ENCODE results near the gene ARSB. TPM values are rescaled to one million over a fixed set of nuclear protein-coding genes. Genes with fewer than 3 reads are reported as not detected.
"Not testable (repeated sequence)": the region's sequence is repeated elsewhere in the genome, so short reads cannot be mapped to it uniquely, and the experiment has no call there.

ARSB gene
- total RNA-seq, 2 experiments from 2014 or later: 7.0 to 7.1 TPM

- Mint-ChIP-seq H3K36me3 (ENCODE audit: low read depth) (peaks cover 2% of the 10 kb centered on the region), H3K4me3 (no peak overlapping the region), H3K27ac (no peak overlapping the region), H3K27me3 (ENCODE audit: low read depth) (no peaks in the 10 kb centered on the region), H3K9me3 (no peaks in the 10 kb centered on the region), H3K4me1 (ENCODE audit: low read depth) (no peaks in the 10 kb centered on the region)
- intact Hi-C loops (cut with micrococcal nuclease): no loop called here
- DNase-seq: no peak
- CTCF ChIA-PET: no interaction called here
Observed at GRCh38 chr5:78926252-78926651, 58.9 kb downstream of the ARSB start.

DNA sequence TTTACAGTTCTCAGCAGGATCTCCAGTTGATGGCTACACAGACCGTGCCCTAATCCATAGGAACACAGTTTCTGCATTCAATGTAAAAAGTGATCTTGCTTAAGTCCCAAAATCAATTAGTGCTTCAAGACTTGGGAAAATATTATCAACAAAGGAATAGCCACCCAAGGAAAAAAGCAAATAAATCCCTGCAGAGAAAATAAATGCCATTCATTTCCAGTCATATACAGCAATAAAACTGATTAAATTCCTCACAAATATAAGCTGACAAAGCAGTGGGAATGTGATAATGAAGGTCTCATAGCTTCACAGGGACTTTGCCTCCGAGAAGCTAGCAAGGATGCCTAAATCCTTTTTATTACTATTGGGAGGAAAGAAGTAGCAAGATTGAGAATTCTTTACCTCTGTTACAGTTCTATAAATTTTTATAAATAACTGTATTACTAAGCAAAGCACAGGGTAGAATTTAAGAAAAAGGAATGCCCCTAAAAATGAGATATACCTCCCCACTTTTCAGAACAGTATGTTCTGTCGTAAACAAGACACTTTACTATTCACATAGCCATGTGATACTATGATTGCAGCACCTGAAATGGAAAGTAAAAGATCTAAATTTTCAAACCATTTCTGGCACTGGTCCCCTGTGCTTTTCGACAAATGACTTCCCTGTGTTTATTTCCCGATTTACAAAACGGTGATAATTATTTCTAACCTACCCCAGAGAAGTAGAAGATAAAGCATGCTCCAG lies 59.8 kb downstream of the ARSB start:
- Mint-ChIP-seq H3K4me1 (ENCODE audit: low read depth) (no peaks in the 10 kb centered on the region), H3K9me3 (no peaks in the 10 kb centered on the region)

DNA sequence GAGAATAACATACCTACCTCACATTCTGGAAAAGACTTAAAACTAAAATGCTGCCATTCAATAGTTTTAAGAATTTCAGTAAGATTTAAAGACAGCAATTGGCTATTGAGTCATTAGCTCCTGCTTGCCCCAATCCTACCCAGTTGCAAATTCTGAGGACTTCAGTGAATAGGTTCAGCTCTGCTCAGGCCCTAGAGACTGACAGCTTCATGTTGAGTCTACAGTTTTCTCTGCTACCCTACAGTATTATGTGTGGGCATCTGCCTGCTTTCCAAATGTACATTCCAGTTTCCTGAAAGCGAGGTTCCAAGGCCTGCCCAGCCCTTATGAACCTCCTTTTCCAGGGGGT lies 61.5 kb downstream of the ARSB start:
- Mint-ChIP-seq H3K27ac (no peak overlapping the region), H3K27me3 (ENCODE audit: low read depth) (no peaks in the 10 kb centered on the region), H3K9me3 (no peaks in the 10 kb centered on the region), H3K4me1 (ENCODE audit: low read depth) (no peaks in the 10 kb centered on the region), H3K36me3 (ENCODE audit: low read depth) (peaks cover 2% of the 10 kb centered on the region), H3K4me3 (no peak overlapping the region)
- intact Hi-C loops (cut with micrococcal nuclease): no loop called here
- DNase-seq: no peak
- CTCF ChIA-PET: no interaction called here

More for the DNA sequence above, 59.8 kb downstream of the ARSB start:
- CTCF ChIA-PET: no interaction called here
- no peak overlapping the region for H3K27ac Mint-ChIP-seq
- peaks cover 2% of the 10 kb centered on the region for H3K36me3 Mint-ChIP-seq (ENCODE audit: low read depth)
- intact Hi-C loops (cut with micrococcal nuclease): no loop called here
- H3K4me3 Mint-ChIP-seq: no peak overlapping the region
- H3K27me3 Mint-ChIP-seq (ENCODE audit: low read depth): no peaks in the 10 kb centered on the region
- DNase-seq: no peak

GRCh38 chr5:78922879-78923621 lies 62.1 kb downstream of the ARSB start:
- no peaks in the 10 kb centered on the region for H3K9me3 Mint-ChIP-seq

DNA sequence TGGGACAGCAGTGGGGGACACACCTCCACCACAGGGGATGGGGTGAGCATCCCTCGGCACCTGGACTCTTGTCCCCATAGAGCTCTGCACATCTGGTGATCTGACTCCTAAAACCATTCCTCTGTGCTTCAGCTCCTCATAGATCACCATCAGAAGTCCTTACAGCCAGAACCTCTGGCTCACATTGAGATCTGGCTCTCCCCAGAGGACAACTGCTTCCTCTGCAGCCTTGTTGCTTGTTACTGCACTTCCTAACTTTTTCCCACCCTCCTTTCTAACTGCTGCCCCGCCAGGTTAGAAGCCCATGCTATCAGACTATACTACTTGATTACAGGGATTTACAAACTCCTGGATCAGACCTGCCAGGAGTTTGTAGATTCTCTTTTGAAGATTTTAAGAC lies 64.5 kb downstream of the ARSB start:
- H3K27me3 Mint-ChIP-seq (ENCODE audit: low read depth): no peaks in the 10 kb centered on the region
- H3K4me1 Mint-ChIP-seq (ENCODE audit: low read depth): no peaks in the 10 kb centered on the region
- no peaks in the 10 kb centered on the region for H3K9me3 Mint-ChIP-seq
- H3K4me3 Mint-ChIP-seq: no peak overlapping the region
- CTCF ChIA-PET: no interaction called here
- no peak for DNase-seq
- intact Hi-C loops (cut with micrococcal nuclease): no loop called here
- H3K36me3 Mint-ChIP-seq (ENCODE audit: low read depth): peaks cover 2% of the 10 kb centered on the region
- H3K27ac Mint-ChIP-seq: no peak overlapping the region

More at GRCh38 chr5:78922879-78923621, 62.1 kb downstream of the ARSB start:
- H3K4me3 Mint-ChIP-seq: no peak overlapping the region
- H3K27me3 Mint-ChIP-seq (ENCODE audit: low read depth): no peaks in the 10 kb centered on the region
- intact Hi-C loops (cut with micrococcal nuclease): no loop called here
- no peaks in the 10 kb centered on the region for H3K4me1 Mint-ChIP-seq (ENCODE audit: low read depth)
- peaks cover 2% of the 10 kb centered on the region for H3K36me3 Mint-ChIP-seq (ENCODE audit: low read depth)
- H3K27ac Mint-ChIP-seq: no peak overlapping the region
- CTCF ChIA-PET: no interaction called here
- DNase-seq: no peak

GRCh38 chr5:78919796-78920195 lies 65.3 kb downstream of the ARSB start:
- CTCF ChIA-PET: no interaction called here
- Mint-ChIP-seq H3K4me3 (no peak overlapping the region), H3K36me3 (ENCODE audit: low read depth) (peaks cover 4% of the 10 kb centered on the region), H3K27me3 (ENCODE audit: low read depth) (no peaks in the 10 kb centered on the region), H3K4me1 (ENCODE audit: low read depth) (no peaks in the 10 kb centered on the region), H3K27ac (no peak overlapping the region), H3K9me3 (no peaks in the 10 kb centered on the region)
- DNase-seq: no peak
- intact Hi-C loops (cut with micrococcal nuclease): no loop called here

DNA sequence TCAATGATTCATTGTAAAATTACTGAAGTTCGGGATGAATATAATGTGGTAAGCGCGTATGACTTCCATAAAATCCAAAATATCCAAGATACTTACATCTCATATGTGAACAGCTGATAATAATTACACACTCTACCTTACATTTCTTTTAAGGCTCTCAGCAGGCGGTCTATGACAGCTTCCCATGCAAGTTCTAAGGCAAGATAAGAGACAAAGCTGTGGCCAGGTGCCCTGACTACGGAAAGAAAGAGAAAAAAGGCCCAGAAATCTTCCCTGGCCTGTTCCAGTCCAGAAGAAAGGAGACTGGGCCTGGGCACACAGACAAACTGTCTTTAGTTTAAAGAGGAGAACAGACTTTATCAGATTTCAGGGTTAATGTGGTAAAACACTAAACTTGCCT lies 69.1 kb downstream of the ARSB start:
- intact Hi-C loops (cut with micrococcal nuclease): no loop called here
- H3K36me3 Mint-ChIP-seq (ENCODE audit: low read depth): peaks cover 2% of the 10 kb centered on the region
- CTCF ChIA-PET: no interaction called here

DNA sequence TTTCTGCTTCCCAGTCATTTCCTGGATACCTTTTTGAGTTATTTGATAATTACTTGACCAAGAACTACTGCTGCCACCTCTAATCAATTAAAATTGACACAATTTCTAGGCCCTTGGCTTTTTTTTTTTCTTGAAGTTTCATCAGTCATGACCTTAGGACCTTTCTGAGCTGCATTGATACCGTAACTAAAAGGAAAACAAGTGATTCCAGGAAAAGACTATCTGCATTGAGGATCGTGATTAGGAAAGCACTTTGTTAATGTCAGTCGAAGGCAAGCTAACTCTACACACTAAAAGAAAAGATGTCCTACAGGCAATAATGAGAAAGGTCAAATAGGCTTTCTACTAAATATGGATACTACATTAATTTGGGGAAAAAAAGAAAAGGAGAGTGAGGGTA lies 69.9 kb downstream of the ARSB start:
- no peaks in the 10 kb centered on the region for H3K9me3 Mint-ChIP-seq
- no peaks in the 10 kb centered on the region for H3K4me1 Mint-ChIP-seq (ENCODE audit: low read depth)
- no peaks in the 10 kb centered on the region for H3K27me3 Mint-ChIP-seq (ENCODE audit: low read depth)
- no peak overlapping the region for H3K27ac Mint-ChIP-seq
- CTCF ChIA-PET: interaction anchor here (0.8 kb wide), 1 partner anchor 28 kb away, joined by 7 read pairs; no protein-coding TSS in a partner anchor
- H3K4me3 Mint-ChIP-seq: no peak overlapping the region
- intact Hi-C loops (cut with micrococcal nuclease): no loop called here
- no peak for DNase-seq
- H3K36me3 Mint-ChIP-seq (ENCODE audit: low read depth): peaks cover 4% of the 10 kb centered on the region

More for the DNA sequence above, 69.1 kb downstream of the ARSB start:
- H3K4me3 Mint-ChIP-seq: no peak overlapping the region
- no peaks in the 10 kb centered on the region for H3K9me3 Mint-ChIP-seq
- no peak overlapping the region for H3K27ac Mint-ChIP-seq
- DNase-seq: no peak
- H3K27me3 Mint-ChIP-seq (ENCODE audit: low read depth): no peaks in the 10 kb centered on the region
- H3K4me1 Mint-ChIP-seq (ENCODE audit: low read depth): no peaks in the 10 kb centered on the region

DNA sequence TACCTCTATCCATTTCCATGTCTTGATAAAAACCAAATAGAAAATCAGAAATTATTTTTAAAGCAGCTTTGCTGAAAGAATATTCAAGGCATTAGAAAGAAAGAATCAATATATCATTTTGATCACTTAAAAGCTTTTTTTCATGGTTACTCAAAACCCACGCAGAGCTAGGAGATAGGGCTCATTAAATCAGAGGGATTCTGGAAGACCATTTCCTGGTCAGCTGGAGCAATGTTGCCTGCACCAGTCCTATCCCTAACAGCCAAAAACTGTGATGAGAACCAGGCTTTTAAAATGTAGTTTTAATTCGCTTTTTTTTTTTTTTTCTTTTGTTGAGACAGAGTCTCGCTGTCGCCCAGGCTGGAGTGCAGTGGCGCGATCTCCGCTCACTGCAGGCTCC lies 72.3 kb downstream of the ARSB start:
- intact Hi-C loops (cut with micrococcal nuclease): no loop called here
- no peaks in the 10 kb centered on the region for H3K9me3 Mint-ChIP-seq
- no peaks in the 10 kb centered on the region for H3K4me1 Mint-ChIP-seq (ENCODE audit: low read depth)
- CTCF ChIA-PET: no interaction called here
- DNase-seq: no peak
- no peaks in the 10 kb centered on the region for H3K27me3 Mint-ChIP-seq (ENCODE audit: low read depth)
- H3K27ac Mint-ChIP-seq: no peak overlapping the region
- no peak overlapping the region for H3K4me3 Mint-ChIP-seq
- peaks cover 6% of the 10 kb centered on the region for H3K36me3 Mint-ChIP-seq (ENCODE audit: low read depth)

DNA sequence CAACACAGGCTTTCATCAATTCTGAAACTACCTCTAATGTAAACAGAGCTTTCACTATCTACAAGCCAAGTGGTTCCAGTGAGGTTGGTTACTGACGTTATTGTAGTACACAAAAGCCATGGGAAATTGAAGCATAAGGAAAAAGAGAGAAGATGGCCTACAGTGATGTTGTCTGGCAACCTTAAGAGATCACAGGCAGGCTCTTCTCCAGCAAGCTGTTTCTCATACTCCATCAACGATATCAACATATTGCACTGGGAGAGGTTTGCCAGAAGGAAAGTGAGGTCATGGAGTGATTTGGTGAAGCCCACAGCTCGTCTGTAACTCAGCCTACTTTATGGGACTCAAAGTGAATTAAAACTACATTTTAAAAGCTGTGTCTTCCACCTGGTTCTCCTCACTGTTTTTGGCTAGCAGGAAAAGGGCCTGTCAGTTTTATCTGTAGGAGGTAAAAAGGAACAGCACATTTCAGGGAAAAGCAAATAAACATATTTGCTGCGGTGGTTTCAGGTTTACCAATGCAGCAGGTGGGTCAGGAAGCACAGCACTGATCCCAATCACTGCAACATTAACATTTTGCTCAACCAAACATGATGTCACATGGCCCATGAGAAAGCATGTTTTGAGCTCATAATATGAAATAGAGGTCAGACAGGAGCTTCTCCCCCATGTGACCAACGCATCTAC lies 72.9 kb downstream of the ARSB start:
- CTCF ChIA-PET: no interaction called here
- Mint-ChIP-seq H3K27ac (no peak overlapping the region), H3K27me3 (ENCODE audit: low read depth) (no peaks in the 10 kb centered on the region), H3K4me1 (ENCODE audit: low read depth) (no peaks in the 10 kb centered on the region), H3K9me3 (no peaks in the 10 kb centered on the region), H3K36me3 (ENCODE audit: low read depth) (peaks cover 6% of the 10 kb centered on the region), H3K4me3 (no peak overlapping the region)
- intact Hi-C loops (cut with micrococcal nuclease): no loop called here
- DNase-seq: no peak

GRCh38 chr5:78909224-78909983 lies 75.7 kb downstream of the ARSB start:
- H3K9me3 Mint-ChIP-seq; CTCF ChIA-PET; H3K27me3 Mint-ChIP-seq (ENCODE audit: low read depth); H3K36me3 Mint-ChIP-seq (ENCODE audit: low read depth); intact Hi-C loops (cut with micrococcal nuclease); H3K4me1 Mint-ChIP-seq (ENCODE audit: low read depth); H3K4me3 Mint-ChIP-seq; DNase-seq; H3K27ac Mint-ChIP-seq: not testable (repeated sequence)
